IMR-90 (cell line): ENCODE data around the gene KLF13. TPM values are rescaled to one million over a fixed set of nuclear protein-coding genes. Genes with fewer than 3 reads are reported as not detected.

Experiments used
- ATAC-seq: fragments of 200-7000 bp; cut with Tn5 transposase; 2 replicates; pipeline ENCODE4 v1.9.1; 2020; ENCODE audit warnings: low read depth, mild to moderate bottlenecking, moderate library complexity
- BruUV-seq: library from RNA; stranded (reverse); fragments of 400-500 nt; replicated peaks from 2 replicates; lab custom pipeline; 2021; lab: Mats Ljungman, UMichigan
- CTCF ChIA-PET: fragments of 300-600 bp; formaldehyde crosslinking; extraction: SDS; loops from one replicate; lab custom pipeline; 2021; ENCODE audit warnings: antibody characterized with exemption; lab: Yijun Ruan, JAX
- POLR2A ChIA-PET: fragments of 300-600 bp; sonication (Branson Sonifier 250); formaldehyde crosslinking; loops from one replicate; lab custom pipeline; 2022; ENCODE audit warnings: antibody characterized with exemption; ENCODE audit not compliant: unreplicated experiment; lab: Charles Lee
- DNase-seq: peaks from one replicate; pipeline ENCODE4 v3.0.0; 2013
- H2AFZ ChIP-seq: replicated peaks from 2 replicates; pipeline ENCODE3; 2013; ENCODE audit warnings: low read length, mild to moderate bottlenecking; ENCODE audit not compliant: poor library complexity
- H2AK5ac ChIP-seq: 2 replicates; pipeline ENCODE4 v1.6.1; 2013; ENCODE audit warnings: low read depth, low read length, inconsistent platforms
- H2AK9ac ChIP-seq: replicated peaks from 2 replicates; pipeline ENCODE3; 2013; ENCODE audit warnings: mild to moderate bottlenecking, low read depth, low read length, moderate library complexity; ENCODE audit not compliant: poor library complexity
- H2BK120ac ChIP-seq: 2 replicates; pipeline ENCODE4 v1.6.1; 2013; ENCODE audit warnings: low read depth, low read length, inconsistent platforms
- H2BK15ac ChIP-seq: 3 replicates; pipeline ENCODE4 v1.6.1; 2013; ENCODE audit warnings: low read depth, low read length, inconsistent platforms
- H2BK20ac ChIP-seq: 2 replicates; pipeline ENCODE4 v1.6.1; 2013; ENCODE audit warnings: low read depth, mild to moderate bottlenecking, inconsistent platforms, low read length, moderate library complexity
- H2BK5ac ChIP-seq: 2 replicates; pipeline ENCODE4 v1.6.1; 2013; ENCODE audit warnings: mild to moderate bottlenecking, low read depth, low read length, inconsistent platforms; ENCODE audit not compliant: poor library complexity, severe bottlenecking
- H3K14ac ChIP-seq: replicated peaks from 2 replicates; pipeline ENCODE4 v1.6.1; 2013; ENCODE audit warnings: low read depth, low read length, inconsistent platforms
- H3K18ac ChIP-seq: 2 replicates; pipeline ENCODE4 v1.6.1; 2013; ENCODE audit warnings: low read depth, low read length, control low read depth
- H3K23ac ChIP-seq: 2 replicates; pipeline ENCODE4 v1.6.1; 2013; ENCODE audit warnings: low read depth, low read length, inconsistent platforms
- H3K27ac ChIP-seq: 2 replicates; pipeline ENCODE4 v1.5.1; 2013; ENCODE audit warnings: mild to moderate bottlenecking, control low read depth, low read length; ENCODE audit not compliant: insufficient read depth
- H3K27me3 ChIP-seq: 2 replicates; pipeline ENCODE4 v1.6.1; 2013; ENCODE audit warnings: low read length; ENCODE audit not compliant: control insufficient read depth, insufficient read depth
- H3K36me3 ChIP-seq: 2 replicates; pipeline ENCODE4 v1.6.1; 2013; ENCODE audit warnings: low read length, mixed read lengths; ENCODE audit not compliant: control insufficient read depth, insufficient read depth
- H3K4ac ChIP-seq: 2 replicates; pipeline ENCODE4 v1.6.1; 2013; ENCODE audit warnings: low read depth, low read length, inconsistent platforms
- H3K4me1 ChIP-seq: 2 replicates; pipeline ENCODE4 v1.6.1; 2013; ENCODE audit warnings: low read length, mixed read lengths; ENCODE audit not compliant: control insufficient read depth, insufficient read depth
- H3K4me2 ChIP-seq: 2 replicates; pipeline ENCODE4 v1.6.1; 2013; ENCODE audit warnings: low read depth, mild to moderate bottlenecking, control low read depth, low read length, moderate library complexity
- H3K4me3 ChIP-seq: 2 replicates; pipeline ENCODE4 v1.5.1; 2013; ENCODE audit warnings: low read depth, mild to moderate bottlenecking, control low read depth, low read length, moderate library complexity; ENCODE audit not compliant: insufficient read depth
- H3K56ac ChIP-seq: 2 replicates; pipeline ENCODE4 v1.6.1; 2013; ENCODE audit warnings: low read length, inconsistent platforms; ENCODE audit not compliant: insufficient read depth; ENCODE audit errors: extremely low read depth
- H3K79me1 ChIP-seq, 2 experiments: 2 replicates each; pipeline ENCODE4 v1.6.1; 2013; ENCODE audit warnings: low read length in 2 of 2, inconsistent platforms in 1 of 2, low read depth in 1 of 2
- H3K9ac ChIP-seq: 2 replicates; pipeline ENCODE4 v1.6.1; 2013; ENCODE audit warnings: low read depth, low read length, control low read depth
- H3K9me1 ChIP-seq: 2 replicates; pipeline ENCODE4 v1.6.1; 2013; ENCODE audit warnings: low read length, inconsistent platforms; ENCODE audit not compliant: insufficient read depth
- H3K9me3 ChIP-seq: 2 replicates; pipeline ENCODE4 v1.6.1; 2013; ENCODE audit warnings: low read length; ENCODE audit not compliant: control insufficient read depth, insufficient read depth
- H4K20me1 ChIP-seq: 2 replicates; pipeline ENCODE4 v1.6.1; 2013; ENCODE audit warnings: low read length, inconsistent platforms; ENCODE audit not compliant: insufficient read depth
- H4K5ac ChIP-seq: 2 replicates; pipeline ENCODE4 v1.6.1; 2013; ENCODE audit warnings: mild to moderate bottlenecking, low read depth, low read length, control low read depth
- H4K8ac ChIP-seq, 2 experiments: 2 replicates each; pipeline ENCODE4 v1.6.1; 2013; ENCODE audit warnings: low read depth in 2 of 2, low read length in 2 of 2, control low read depth in 1 of 2, inconsistent platforms in 1 of 2
- H4K91ac ChIP-seq: 2 replicates; pipeline ENCODE4 v1.6.1; 2013; ENCODE audit warnings: low read depth, low read length, inconsistent platforms; ENCODE audit not compliant: insufficient read depth
- BHLHE40 ChIP-seq: fragments of 150-350 bp; IDR thresholded peaks from 2 replicates; pipeline ENCODE4 v1.6.1; 2016; ENCODE audit warnings: mild to moderate bottlenecking, low read depth, low read length
- CTCF ChIP-seq: conservative IDR thresholded peaks from 2 replicates; pipeline ENCODE4 v1.5.1; 2012; ENCODE audit warnings: mild to moderate bottlenecking, low read depth, low read length, improper control_type of control experiment
- MAFK ChIP-seq: IDR thresholded peaks from 2 replicates; pipeline ENCODE4 v1.6.1; 2012; ENCODE audit warnings: low read depth, low read length, improper control_type of control experiment
- MXI1 ChIP-seq: IDR thresholded peaks from 2 replicates; pipeline ENCODE4 v1.6.1; 2012; ENCODE audit warnings: low read depth, mild to moderate bottlenecking, low read length, moderate library complexity, borderline replicate concordance
- NFE2L2 ChIP-seq: fragments of 150-350 bp; IDR thresholded peaks from 2 replicates; pipeline ENCODE4 v1.6.1; 2016; ENCODE audit warnings: low read depth, mild to moderate bottlenecking, low read length
- RAD21 ChIP-seq: IDR thresholded peaks from 2 replicates; pipeline ENCODE4 v1.6.1; 2012; ENCODE audit warnings: low read length, improper control_type of control experiment
- WGBS, 2 experiments: methylation state at CpG; one replicate each; pipeline versions ENCODE4 v1.1.5 to v1.1.7; 2013; ENCODE audit warnings: missing lambda C conversion rate in 2 of 2; ENCODE audit not compliant: insufficient read length in 1 of 2; ENCODE audit errors: extremely low coverage in 2 of 2; 5-methylcytosine and 5-hydroxymethylcytosine counted together
- dilution Hi-C: fragments of 300-500 bp; cut with HindIII; formaldehyde crosslinking; loops from one replicate; pipeline ENCODE4 v1.14.3; 2018; ENCODE audit warnings: low sequenced_read_pairs; ENCODE audit not compliant: unreplicated experiment
- in situ Hi-C: fragments of 300-500 bp; cut with MboI; formaldehyde crosslinking; loops from 3 replicates; pipeline ENCODE4 v1.14.3; 2019; ENCODE audit warnings: low sequenced_read_pairs, inconsistent platforms, mixed read lengths
- intact Hi-C: fragments of 100-400 bp; cut with micrococcal nuclease; formaldehyde crosslinking; loops from 2 replicates; pipeline ENCODE4 v1.10.0; 2022
- polyA plus RNA-seq, 3 experiments: library from polyadenylated mRNA; depleted of rRNA; stranded (reverse); fragments of >200 nt; gene quantifications; 2 replicates each; pipeline ENCODE4 v1.2.3, GENCODE V29; 2012; ENCODE audit warnings: low replicate concordance in 1 of 3
- total RNA-seq: library from RNA; depleted of rRNA; stranded (reverse); fragments of >200 nt; gene quantifications from 2 replicates; pipeline ENCODE4 v1.2.3, GENCODE V29; 2012

KLF13 gene
- total and polyA plus RNA-seq, 2 of the 4 experiments (the other 2 are of a cell fraction): 9.5 to 10.6 TPM

GRCh38 chr15:31307270-31308184, 19.1 kb upstream of the KLF13 start:
- BruUV-seq: no TSS peak
- Histone ChIP-seq H3K36me3 (no peaks in the 10 kb centered on the region), H3K9me1 (no peaks in the 10 kb centered on the region), H4K91ac (no peak overlapping the region), H2BK5ac (no peak overlapping the region), H4K20me1 (no peaks in the 10 kb centered on the region; the same call in 1 of the 2 replicates), H2AFZ (no peak overlapping the region), H3K9ac (no peak overlapping the region), H3K9me3 (no peaks in the 10 kb centered on the region), H3K14ac (no peak overlapping the region), H2BK15ac (no peak overlapping the region), H3K4me3 (no peak overlapping the region), H3K79me1 (no peaks in the 10 kb centered on the region), H2BK120ac (no peak overlapping the region), H3K27ac (no peak overlapping the region), H2AK9ac (no peak overlapping the region), H3K23ac (no peak overlapping the region), H4K5ac (no peak overlapping the region), H2BK20ac (no peak overlapping the region), H3K56ac (no peak overlapping the region), H3K4me1 (no peaks in the 10 kb centered on the region), H4K8ac (no peak overlapping the region), H3K18ac (no peak overlapping the region), H3K4ac (no peak overlapping the region), H3K27me3 (peaks cover 46% of the 10 kb centered on the region), H2AK5ac (no peak overlapping the region), H3K4me2 (no peak overlapping the region)
- DNase-seq (no peak), ATAC-seq (no peak)
- dilution Hi-C loops (no loop called here), in situ Hi-C loops (no loop called here), intact Hi-C loops (no loop called here)
- POLR2A ChIA-PET: interaction anchor here (0.6 kb wide), 1 partner anchor 1524 kb away, joined by 3 read pairs; no protein-coding TSS in a partner anchor
- CTCF ChIA-PET: no interaction called here
- WGBS, 2 experiments: 54% methylated on average over 13 of the region's 20 CpGs; no CpG with 5 or more reads in 1 of the 2 experiments
- TF ChIP-seq NFE2L2 (no peak), CTCF (no peak), RAD21 (no peak), BHLHE40 (no peak), MAFK (no peak), MXI1 (no peak)
